HepG2 (cell line): ENCODE data around the gene VAMP4. TPM values are rescaled to one million over a fixed set of nuclear protein-coding genes. Genes with fewer than 3 reads are reported as not detected.
A peak's percentile ranks its signal among the peaks of the same experiment; 100 is the strongest.

ENCODE experiments used
- BCL3 ChIP-seq: sonication (generic); formaldehyde crosslinking; IDR thresholded peaks from 2 replicates; pipeline ENCODE4 v1.5.1; 2020; ENCODE audit warnings: mild to moderate bottlenecking, missing genetic modification reagents, moderate library complexity
- CHD2 ChIP-seq: IDR thresholded peaks from 2 replicates; pipeline ENCODE4 v1.6.1; 2011; ENCODE audit warnings: low read depth, low read length, improper control_type of control experiment
- ESRRA ChIP-seq: sonication (generic); formaldehyde crosslinking; IDR thresholded peaks from 2 replicates; pipeline ENCODE4 v1.5.1; 2020; ENCODE audit warnings: mild to moderate bottlenecking, low read depth, missing genetic modification reagents
- FOXA1 ChIP-seq, 2 experiments: fragments of 450-650 bp in 1 of 2; sonication (generic) in 1 of 2; formaldehyde crosslinking in 1 of 2; IDR thresholded peaks; 2 replicates each; pipeline versions ENCODE4 v1.4.0 to v1.6.1; 2016 to 2020; ENCODE audit warnings: missing genetic modification reagents in 1 of 2
- GABPA ChIP-seq, 2 experiments: IDR thresholded peaks; 2 replicates each; pipeline ENCODE4 v1.6.1; 2011 to 2016; ENCODE audit warnings: low read depth in 2 of 2, low read length in 1 of 2, missing biosample characterization in 1 of 2, missing genetic modification characterization in 1 of 2
- JUND ChIP-seq: sonication (generic); formaldehyde crosslinking; IDR thresholded peaks from 2 replicates; pipeline ENCODE4 v1.8.0; 2022; ENCODE audit warnings: mild to moderate bottlenecking, missing genetic modification reagents
- MEF2D ChIP-seq: sonication (generic); formaldehyde crosslinking; IDR thresholded peaks from 2 replicates; pipeline ENCODE4 v1.5.1; 2020; ENCODE audit warnings: mild to moderate bottlenecking, missing genetic modification reagents
- NFYB ChIP-seq: sonication (generic); formaldehyde crosslinking; IDR thresholded peaks from 2 replicates; pipeline ENCODE4 v1.4.0; 2020; ENCODE audit warnings: missing genetic modification reagents
- PLRG1 ChIP-seq: fragments of 450-650 bp; conservative IDR thresholded peaks from 2 replicates; pipeline ENCODE4 v1.6.1; 2016
- SCMH1 ChIP-seq: sonication (generic); formaldehyde crosslinking; IDR thresholded peaks from 2 replicates; pipeline ENCODE4 v1.9.0; 2021; ENCODE audit warnings: missing genetic modification reagents, mild to moderate bottlenecking, borderline replicate concordance
- SIN3A ChIP-seq: IDR thresholded peaks from 2 replicates; pipeline ENCODE4 v1.6.1; 2011; ENCODE audit warnings: low read depth, mild to moderate bottlenecking, control low read depth, low read length, borderline replicate concordance
- SP1 ChIP-seq, 2 experiments: fragments of 450-650 bp in 1 of 2; sonication (generic) in 1 of 2; formaldehyde crosslinking in 1 of 2; IDR thresholded peaks; 2 replicates each; pipeline versions ENCODE4 v1.4.0 to v1.6.1; 2016 to 2020; ENCODE audit warnings: missing genetic modification reagents in 1 of 2
- TRAFD1 ChIP-seq: sonication (generic); formaldehyde crosslinking; IDR thresholded peaks from 2 replicates; pipeline ENCODE4 v1.5.1; 2020; ENCODE audit warnings: missing genetic modification reagents, mild to moderate bottlenecking, borderline replicate concordance
- ZBTB49 ChIP-seq: sonication (generic); formaldehyde crosslinking; IDR thresholded peaks from 2 replicates; pipeline ENCODE4 v1.4.0; 2020; ENCODE audit warnings: missing genetic modification reagents, borderline replicate concordance
- ZBTB7A ChIP-seq: sonication (generic); formaldehyde crosslinking; IDR thresholded peaks from 2 replicates; pipeline ENCODE4 v1.8.0; 2022; ENCODE audit warnings: mild to moderate bottlenecking, missing genetic modification reagents
- ZNF564 ChIP-seq: sonication (generic); formaldehyde crosslinking; IDR thresholded peaks from 2 replicates; pipeline ENCODE4 v1.8.1; 2023; ENCODE audit warnings: mild to moderate bottlenecking, missing genetic modification reagents
- ZNF589 ChIP-seq: sonication (generic); formaldehyde crosslinking; conservative IDR thresholded peaks from 2 replicates; pipeline ENCODE4 v1.8.0; 2022; ENCODE audit warnings: mild to moderate bottlenecking, moderate library complexity, missing genetic modification reagents
- ZNF619 ChIP-seq: sonication (generic); formaldehyde crosslinking; IDR thresholded peaks from 2 replicates; pipeline ENCODE4 v1.4.0; 2020; ENCODE audit warnings: mild to moderate bottlenecking, missing genetic modification reagents
- ZNF790 ChIP-seq: sonication (generic); formaldehyde crosslinking; IDR thresholded peaks from 2 replicates; pipeline ENCODE4 v1.8.0; 2022; ENCODE audit warnings: missing genetic modification reagents, mild to moderate bottlenecking, borderline replicate concordance
- ZNF891 ChIP-seq: sonication (generic); formaldehyde crosslinking; IDR thresholded peaks from 2 replicates; pipeline ENCODE4 v1.5.0; 2020; ENCODE audit warnings: mild to moderate bottlenecking, missing genetic modification reagents
- polyA plus RNA-seq, 8 experiments: library from polyadenylated mRNA; depleted of rRNA in 3 of 8; stranded (reverse) in 7 of 8; unstranded in 1 of 8; fragments of >200 nt; fragmentation: Illumina TruSeq in 4 of 8; extraction: Trizol in 4 of 8; gene quantifications; 2 replicates each; pipeline versions ENCODE4 v1.2.1 to v1.2.3, GENCODE V29; 2011 to 2016; ENCODE audit warnings: low read depth in 4 of 8, missing spikeins in 1 of 8, mixed read lengths in 1 of 8; ENCODE audit not compliant: insufficient read depth in 1 of 8
- total RNA-seq, 5 experiments: library from RNA; depleted of rRNA; stranded (reverse); fragments of >200 nt; fragmentation: Illumina TruSeq; extraction: Trizol; gene quantifications; 2 replicates each; pipeline ENCODE4 v1.2.3, GENCODE V29; 2016; ENCODE audit warnings: low read depth in 1 of 5
- TF ChIP-seq, protein P1 (sequence below): sonication (generic); formaldehyde crosslinking; IDR thresholded peaks from 2 replicates; pipeline ENCODE4 v1.8.0; 2022; ENCODE audit warnings: mild to moderate bottlenecking, missing genetic modification reagents, borderline replicate concordance

Gene VAMP4
- total and polyA plus RNA-seq, 2 of the 13 experiments (the other 11 are each of a cell fraction or from before 2014, with no cell fraction given), result 1.4 to 2.0 TPM

- TF ChIP-seq, protein P1, sequence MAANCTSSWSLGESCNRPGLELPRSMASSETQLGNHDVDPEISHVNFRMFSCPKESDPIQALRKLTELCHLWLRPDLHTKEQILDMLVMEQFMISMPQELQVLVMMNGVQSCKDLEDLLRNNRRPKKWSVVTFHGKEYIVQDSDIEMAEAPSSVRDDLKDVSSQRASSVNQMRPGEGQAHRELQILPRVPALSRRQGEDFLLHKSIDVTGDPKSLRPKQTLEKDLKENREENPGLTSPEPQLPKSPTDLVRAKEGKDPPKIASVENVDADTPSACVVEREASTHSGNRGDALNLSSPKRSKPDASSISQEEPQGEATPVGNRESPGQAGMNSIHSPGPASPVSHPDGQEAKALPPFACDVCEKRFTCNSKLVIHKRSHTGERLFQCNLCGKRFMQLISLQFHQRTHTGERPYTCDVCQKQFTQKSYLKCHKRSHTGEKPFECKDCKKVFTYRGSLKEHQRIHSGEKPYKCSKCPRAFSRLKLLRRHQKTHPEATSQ (CRISPR knock-in tag), result no peak
- TF ChIP-seq BCL3, result 0 out of 2 replicates have a peak, but pooled peaks have one; percentile 57
- TF ChIP-seq SIN3A, result peak; percentile 82; the same call in 1 of the 2 replicates
- TF ChIP-seq TRAFD1 (CRISPR knock-in tag), result no peak; the same call in 1 of the 2 replicates
- TF ChIP-seq ZBTB49, result no peak
- TF ChIP-seq ZNF589 (CRISPR knock-in tag), result peak; percentile 67; the same call in 1 of the 2 replicates
- no peak for TF ChIP-seq SCMH1 (CRISPR knock-in tag)
- TF ChIP-seq ZNF790 (CRISPR knock-in tag), result no peak
- no peak; the same call in 1 of the 2 replicates for TF ChIP-seq ZNF891 (CRISPR knock-in tag)
- peak; percentile 32; the same call in 1 of the 2 replicates for TF ChIP-seq CHD2
- TF ChIP-seq PLRG1, result no peak
- TF ChIP-seq ZBTB7A, result peak; percentile 61; the same call in 1 of the 2 replicates
- TF ChIP-seq ZNF619 (CRISPR knock-in tag), result 0 out of 2 replicates have a peak, but pooled peaks have one; percentile 25
- peak; percentile 98 for TF ChIP-seq NFYB
- peak; percentile 82 for TF ChIP-seq GABPA (IDR thresholded peaks at IDR 0.05; ENCODE audit: low read depth, low read length)
- peak; percentile 96 for TF ChIP-seq GABPA (CRISPR knock-in tag; IDR thresholded peaks at IDR 0.05; ENCODE audit: low read depth)
- 0 out of 2 replicates have a peak, but pooled peaks have one; percentile 27 for TF ChIP-seq MEF2D
- 0 out of 2 replicates have a peak, but pooled peaks have one; percentile 55 for TF ChIP-seq ZNF564 (CRISPR knock-in tag)
- no peak for TF ChIP-seq FOXA1 (IDR thresholded peaks at IDR 0.05)
- TF ChIP-seq FOXA1 (CRISPR knock-in tag; IDR thresholded peaks at IDR 0.05), result no peak
- TF ChIP-seq JUND (CRISPR knock-in tag), result no peak
- no peak for TF ChIP-seq SP1 (IDR thresholded peaks at IDR 0.05)
- peak; percentile 66 for TF ChIP-seq SP1 (CRISPR knock-in tag; IDR thresholded peaks at IDR 0.05)
- no peak for TF ChIP-seq ESRRA (CRISPR knock-in tag)
Measured at GRCh38 chr1:171781176-171781875, 39.5 kb upstream of the VAMP4 start, which contains the start of gene METTL13 (continued).
